GM12801 (cell line): ENCODE results near the gene LCOR.

Experiments
- TF ChIP-seq, protein P1 (sequence below): IDR thresholded peaks from one replicate; pipeline ENCODE4 v1.5.1; 2011; ENCODE audit warnings: control low read depth; ENCODE audit not compliant: insufficient read length; ENCODE audit errors: extremely low read depth

Gene LCOR

GRCh38 chr10:96987141-96987841 lies 155.2 kb downstream of the LCOR start:
- TF ChIP-seq, protein P1, sequence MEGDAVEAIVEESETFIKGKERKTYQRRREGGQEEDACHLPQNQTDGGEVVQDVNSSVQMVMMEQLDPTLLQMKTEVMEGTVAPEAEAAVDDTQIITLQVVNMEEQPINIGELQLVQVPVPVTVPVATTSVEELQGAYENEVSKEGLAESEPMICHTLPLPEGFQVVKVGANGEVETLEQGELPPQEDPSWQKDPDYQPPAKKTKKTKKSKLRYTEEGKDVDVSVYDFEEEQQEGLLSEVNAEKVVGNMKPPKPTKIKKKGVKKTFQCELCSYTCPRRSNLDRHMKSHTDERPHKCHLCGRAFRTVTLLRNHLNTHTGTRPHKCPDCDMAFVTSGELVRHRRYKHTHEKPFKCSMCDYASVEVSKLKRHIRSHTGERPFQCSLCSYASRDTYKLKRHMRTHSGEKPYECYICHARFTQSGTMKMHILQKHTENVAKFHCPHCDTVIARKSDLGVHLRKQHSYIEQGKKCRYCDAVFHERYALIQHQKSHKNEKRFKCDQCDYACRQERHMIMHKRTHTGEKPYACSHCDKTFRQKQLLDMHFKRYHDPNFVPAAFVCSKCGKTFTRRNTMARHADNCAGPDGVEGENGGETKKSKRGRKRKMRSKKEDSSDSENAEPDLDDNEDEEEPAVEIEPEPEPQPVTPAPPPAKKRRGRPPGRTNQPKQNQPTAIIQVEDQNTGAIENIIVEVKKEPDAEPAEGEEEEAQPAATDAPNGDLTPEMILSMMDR: no peak

GRCh38 chr10:96987842-96988175 lies 155.7 kb downstream of the LCOR start:
- TF ChIP-seq, protein P1: no peak

- TF ChIP-seq, protein P1: no peak
Measured at GRCh38 chr10:96988426-96988825, 156.3 kb downstream of the LCOR start.

- TF ChIP-seq, protein P1: no peak
Measured at GRCh38 chr10:96991313-96991841, 159.3 kb downstream of the LCOR start.

DNA sequence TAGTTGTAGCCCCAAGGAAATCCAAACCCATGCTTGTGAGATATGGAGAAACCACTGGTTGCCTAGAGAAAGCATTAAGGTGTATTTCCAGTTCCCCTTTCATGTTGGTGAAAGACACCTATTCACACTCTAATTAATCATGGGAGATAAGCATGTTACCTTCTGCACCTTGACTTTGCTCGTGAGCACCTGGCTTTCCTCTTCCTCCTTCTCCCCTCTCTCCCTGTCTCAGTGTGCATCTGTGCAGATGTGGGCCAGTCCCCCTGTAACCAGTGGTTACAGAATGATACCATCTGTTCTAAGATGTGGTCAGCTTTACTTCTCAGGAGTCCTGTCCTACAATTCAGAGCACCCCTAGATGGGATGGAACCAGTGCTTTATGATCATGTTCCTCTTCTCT lies 160.6 kb downstream of the LCOR start:
- TF ChIP-seq, protein P1: no peak

- TF ChIP-seq, protein P1: no peak
Measured at GRCh38 chr10:96995851-96996250, 163.8 kb downstream of the LCOR start.

- TF ChIP-seq, protein P1: no peak
Measured at GRCh38 chr10:96996275-96996965, 164.3 kb downstream of the LCOR start.
